Esophagus mucosa (tissue), 1 donor: ENCODE results near the gene MMRN2. TPM values are rescaled to one million over a fixed set of nuclear protein-coding genes. Genes with fewer than 3 reads are reported as not detected.
"Not testable (repeated sequence)": the region's sequence is repeated elsewhere in the genome, so short reads cannot be mapped to it uniquely, and the experiment has no call there.

Source experiments
- ATAC-seq: fragments of 200-7000 bp; cut with Tn5 transposase; one replicate; pipeline ENCODE4 v1.9.1; 2020
- total RNA-seq: library from RNA; stranded (reverse); gene quantifications from one replicate; pipeline ENCODE4 v1.2.4, GENCODE V29; 2023
- donor health status: DM: yes; HTN: yes; CAD: no.

The MMRN2 gene
- total RNA-seq, 1 donor from 2014 or later, result 9.0 TPM

DNA sequence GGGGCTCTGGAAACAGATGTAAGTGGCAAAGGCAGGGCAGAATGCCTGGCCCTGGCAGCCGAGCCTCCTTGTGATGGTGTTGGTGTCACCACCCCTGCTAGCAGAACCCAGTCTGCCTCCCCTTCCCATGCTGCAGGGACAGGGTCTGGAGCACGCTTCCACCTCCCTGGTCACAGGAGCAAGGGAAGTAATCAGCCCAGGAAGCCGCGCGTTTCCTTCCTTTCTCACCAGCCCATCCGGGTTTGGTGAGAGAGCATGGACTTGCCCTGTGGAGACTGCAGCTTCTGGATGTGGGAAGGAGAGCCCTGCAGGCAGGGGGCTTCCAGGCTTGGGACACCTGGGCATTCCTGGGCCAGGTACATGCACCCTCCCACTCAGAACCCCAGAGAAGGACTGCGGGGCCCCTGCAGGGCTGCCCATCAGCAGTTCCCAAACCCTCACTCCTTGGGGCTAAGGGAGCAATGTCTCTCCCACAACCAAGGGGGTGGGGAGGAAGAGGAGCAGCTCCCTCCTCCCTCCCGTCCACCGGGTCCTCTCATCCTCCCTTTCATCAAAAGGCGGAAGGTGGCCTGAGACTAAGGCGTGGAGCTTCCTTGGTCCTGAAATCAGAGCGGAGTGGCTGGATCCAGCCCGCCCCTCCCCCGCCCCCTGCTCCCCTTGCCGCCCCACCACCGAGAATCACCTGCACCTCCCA is 1.8 kb downstream of the MMRN2 start:
- no peak for ATAC-seq

GRCh38 chr10:86954681-86955500 is 2.5 kb downstream of the MMRN2 start:
- ATAC-seq, result no peak

DNA sequence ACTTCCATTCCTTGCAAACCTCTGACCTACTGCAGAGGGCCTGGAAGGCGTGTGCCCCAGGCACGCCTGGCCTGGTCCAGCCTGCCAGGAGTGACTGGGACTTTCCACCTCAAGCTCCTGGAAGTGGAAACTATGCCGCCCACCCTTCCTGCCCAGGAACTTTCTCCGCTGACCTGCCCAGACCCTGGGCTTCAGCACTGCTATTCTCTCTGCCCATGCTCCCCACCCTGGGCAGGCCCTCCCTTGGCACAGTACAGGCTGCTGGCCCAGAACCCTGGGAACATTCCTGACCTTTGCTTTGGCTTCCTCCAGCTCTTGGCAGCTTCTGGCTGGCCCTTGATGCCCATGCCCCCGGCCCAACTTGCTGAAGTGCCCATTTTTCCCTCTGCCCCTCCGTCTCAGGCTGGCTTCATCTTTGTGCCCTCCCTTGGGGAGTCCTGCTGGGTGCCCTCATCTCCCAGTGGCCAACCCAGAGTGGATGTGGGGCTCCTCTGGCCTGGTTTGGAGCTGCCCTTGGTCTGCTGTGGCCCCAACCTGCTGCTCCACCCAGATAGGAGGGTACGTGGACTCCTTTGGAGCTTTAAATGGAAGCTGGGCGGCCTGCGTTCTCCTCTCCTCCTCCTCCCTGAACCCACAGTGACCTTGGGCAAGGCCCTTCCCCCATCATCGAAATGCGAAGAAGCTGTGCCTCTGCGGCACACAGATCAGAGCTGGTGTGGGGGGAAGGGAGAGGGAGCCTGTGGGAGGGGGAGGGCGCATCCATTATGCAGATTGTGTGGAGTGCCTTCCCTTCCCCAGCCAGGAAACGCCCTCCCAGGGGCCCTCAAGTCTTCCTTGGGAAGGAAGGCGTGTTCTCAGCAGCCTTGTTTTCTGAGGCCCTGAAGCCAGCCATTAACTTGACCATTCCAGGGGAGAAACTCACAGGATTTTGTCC is 3.4 kb downstream of the MMRN2 start:
- peak; percentile 52 for ATAC-seq

DNA sequence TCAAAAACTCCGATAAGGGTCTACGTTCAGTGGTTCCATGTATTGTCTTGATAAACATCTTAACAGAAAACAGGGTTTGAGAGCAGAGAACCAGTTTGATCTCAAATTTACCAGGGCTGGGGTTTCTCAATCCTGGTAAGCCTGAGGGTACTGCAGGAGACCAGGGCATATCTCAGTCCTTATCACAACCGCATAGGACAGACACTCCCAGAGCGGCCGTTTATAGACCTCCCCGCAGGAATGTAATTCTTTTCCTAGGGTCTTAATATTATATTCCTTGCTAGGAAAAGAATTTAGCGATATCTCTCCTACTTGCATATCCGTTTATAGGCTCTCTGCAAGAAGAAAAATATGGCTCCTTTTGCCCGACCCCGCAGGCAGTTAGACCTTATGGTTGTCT is 4.7 kb downstream of the MMRN2 start:
- ATAC-seq, result not testable (repeated sequence)

DNA sequence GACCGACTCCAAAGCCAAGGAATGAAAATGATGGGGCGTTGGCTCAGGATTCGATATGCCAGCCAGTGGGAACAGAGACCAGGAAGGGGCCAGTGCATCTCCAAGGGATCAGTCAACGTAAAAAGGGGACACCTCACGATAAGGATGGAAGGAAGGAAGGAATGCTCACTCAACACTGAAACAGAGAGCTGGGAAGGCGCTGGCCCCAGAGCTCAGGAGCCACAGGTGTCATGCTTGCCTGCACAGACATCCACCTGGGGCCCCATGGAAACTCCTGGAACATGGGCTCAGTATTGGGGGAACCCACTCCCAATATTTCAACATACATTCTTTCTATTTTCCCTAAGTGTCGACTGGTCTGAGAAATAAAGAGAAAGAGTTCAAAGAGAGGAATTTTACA is 5.3 kb downstream of the MMRN2 start:
- ATAC-seq, result no peak

DNA sequence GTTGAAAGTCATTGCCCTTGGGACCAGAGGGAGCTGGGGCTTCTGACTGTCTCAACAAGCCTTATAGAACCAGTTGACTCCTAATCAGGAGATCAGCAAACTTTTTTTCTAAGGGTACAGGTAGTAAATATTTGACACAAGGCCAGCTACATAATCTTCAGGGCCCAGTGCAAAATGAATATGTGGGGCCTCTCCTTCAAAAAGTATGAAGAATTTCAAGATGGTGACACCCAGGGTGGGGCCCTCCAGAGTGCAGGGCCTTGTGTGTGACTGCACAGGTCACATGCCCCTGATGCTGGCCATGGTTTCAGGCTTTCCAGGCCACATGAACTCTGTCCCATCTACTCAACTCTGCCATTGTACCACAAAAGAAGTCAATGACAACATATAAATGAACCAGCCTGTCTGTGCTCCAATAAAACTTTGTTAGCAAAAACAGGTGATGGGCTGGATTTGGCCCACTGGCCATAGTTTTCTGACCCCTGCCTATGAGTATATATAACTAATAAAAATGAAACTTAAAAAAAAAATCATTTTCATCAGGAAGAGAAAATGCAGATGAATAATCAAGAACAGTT is 6.1 kb downstream of the MMRN2 start:
- ATAC-seq, result peak; percentile 78

- peak; percentile 37 for ATAC-seq
These were observed 7.1 kb downstream of the MMRN2 start for GRCh38 chr10:86950349-86950748.

- ATAC-seq, result not testable (repeated sequence)
These were observed 9.6 kb downstream of the MMRN2 start for GRCh38 chr10:86947806-86948205.

DNA sequence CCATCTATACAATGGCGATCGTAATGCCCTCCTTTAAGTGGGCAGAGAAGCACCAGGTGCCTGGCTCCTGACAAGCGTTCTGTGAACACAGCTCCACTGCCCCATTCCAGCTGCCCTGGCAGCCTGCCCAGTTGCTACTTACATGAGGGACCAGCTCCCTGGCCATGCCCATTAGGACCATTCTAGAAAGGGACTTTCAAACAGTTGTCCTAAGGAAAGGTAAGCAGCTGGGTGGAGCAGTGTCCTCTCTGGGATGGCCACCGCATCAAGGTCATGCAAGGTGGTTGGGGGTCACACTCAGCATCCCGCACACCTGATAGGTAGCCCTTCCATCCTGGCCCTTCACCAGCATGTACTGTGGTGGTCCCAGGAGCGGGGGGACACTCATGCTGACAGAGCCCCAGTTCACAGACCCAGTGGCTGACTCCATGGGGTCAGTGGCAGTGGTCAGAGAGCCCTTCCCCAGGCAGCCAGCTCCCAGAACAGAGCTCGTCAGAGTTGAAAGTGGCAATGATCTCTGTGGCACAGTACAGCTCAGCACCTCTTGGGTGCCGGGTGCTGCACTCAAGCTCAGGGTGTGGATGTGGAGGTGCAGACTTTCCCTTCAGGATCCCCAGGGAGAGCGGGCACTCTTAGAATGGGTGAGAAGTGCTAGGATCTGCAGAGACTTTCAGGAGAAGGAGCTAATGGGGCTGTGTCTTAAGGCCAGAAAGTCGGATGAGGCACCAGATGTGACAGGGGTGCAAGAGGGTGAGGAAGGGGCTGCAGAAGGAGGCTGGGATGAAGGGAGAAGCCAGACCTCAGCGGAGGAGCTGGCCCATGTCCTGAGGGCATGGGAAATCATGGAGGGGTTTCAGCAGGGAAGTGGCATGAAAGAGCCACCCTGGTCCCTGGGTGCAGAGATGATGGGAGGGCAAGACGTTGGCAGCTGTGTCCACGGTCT is 10.9 kb downstream of the MMRN2 start:
- ATAC-seq, result no peak

DNA sequence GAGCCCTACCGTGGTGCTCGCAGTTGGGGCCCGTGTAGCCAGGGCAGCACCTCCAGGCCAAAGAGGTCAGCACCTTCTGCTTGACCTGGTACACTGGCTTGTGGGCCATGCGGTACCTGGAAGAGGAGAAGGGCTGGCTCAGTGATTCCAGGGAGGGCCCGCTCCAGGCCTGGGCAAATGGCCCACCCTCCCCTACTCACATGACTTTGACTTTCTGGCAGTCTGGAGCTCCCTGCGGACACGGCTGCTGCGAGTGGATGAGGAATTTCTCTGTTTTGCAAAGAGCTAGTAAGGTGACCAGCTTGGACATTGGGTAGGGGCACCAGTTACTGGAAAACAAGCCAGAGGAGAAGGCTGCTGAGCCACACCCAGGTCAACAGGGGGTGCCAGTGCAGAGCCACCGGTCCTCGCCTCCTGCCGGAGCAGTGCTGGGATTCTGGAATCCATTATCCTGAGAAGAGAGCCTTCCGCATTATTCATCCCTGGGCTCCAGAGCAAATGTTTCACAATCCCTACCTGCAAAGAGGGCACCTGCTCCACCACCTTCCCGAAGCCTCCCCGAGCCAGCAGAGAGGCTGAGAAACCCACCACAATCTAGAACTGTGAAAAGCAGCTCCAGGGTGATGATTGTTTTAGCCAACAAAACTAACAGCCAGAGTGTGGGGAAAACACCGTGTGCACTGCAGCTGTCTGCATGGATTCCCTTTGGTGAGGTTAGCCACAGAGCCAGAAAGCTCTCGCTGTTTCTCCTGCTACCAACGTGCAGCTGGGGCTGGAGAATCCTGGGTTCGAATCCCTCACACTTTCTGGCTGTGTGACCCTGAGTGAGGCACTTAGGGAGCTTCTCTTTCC is 11.8 kb downstream of the MMRN2 start:
- ATAC-seq, result no peak

DNA sequence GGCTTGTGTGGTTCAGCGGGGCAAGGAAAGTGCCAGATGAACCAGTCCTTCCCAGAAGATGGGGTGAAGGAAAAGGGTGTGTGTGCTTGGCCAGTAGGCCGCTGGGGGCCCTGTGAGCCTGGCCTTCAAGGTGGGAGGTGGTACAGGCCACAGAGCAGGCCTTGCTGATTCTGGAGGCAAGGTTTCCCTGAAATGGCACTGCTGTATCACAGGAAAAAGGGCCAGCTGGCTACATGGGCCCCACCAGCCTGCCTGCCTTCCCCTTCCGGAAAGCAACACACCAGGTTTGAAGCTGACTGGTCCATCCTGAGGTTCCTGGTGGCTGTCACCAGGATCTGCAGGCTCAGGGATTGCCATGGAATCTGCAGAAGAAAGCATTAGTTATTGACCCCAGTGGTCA is 12.5 kb downstream of the MMRN2 start:
- no peak for ATAC-seq

- ATAC-seq, result peak; percentile 55
These were observed 12.9 kb downstream of the MMRN2 start for GRCh38 chr10:86944471-86944870.

DNA sequence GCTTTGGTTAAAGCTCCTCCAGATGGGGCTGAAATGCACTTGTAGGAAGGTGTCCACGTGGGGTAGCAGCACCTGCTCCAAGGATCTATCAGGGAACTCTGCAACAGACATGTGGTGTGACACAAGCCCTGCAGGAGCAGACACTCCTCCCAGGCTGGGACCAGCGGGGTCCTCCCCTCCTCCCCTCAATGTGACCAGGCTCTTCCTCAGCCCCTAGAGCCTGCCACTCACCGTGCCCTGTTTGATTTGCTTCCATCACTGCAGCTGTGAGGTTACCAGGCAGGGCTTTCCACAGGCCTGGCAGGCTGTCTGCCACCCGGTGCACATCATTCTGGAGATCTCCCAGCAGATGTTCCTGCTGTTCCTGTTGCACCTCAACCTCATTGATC is 13.4 kb downstream of the MMRN2 start:
- ATAC-seq, result no peak

DNA sequence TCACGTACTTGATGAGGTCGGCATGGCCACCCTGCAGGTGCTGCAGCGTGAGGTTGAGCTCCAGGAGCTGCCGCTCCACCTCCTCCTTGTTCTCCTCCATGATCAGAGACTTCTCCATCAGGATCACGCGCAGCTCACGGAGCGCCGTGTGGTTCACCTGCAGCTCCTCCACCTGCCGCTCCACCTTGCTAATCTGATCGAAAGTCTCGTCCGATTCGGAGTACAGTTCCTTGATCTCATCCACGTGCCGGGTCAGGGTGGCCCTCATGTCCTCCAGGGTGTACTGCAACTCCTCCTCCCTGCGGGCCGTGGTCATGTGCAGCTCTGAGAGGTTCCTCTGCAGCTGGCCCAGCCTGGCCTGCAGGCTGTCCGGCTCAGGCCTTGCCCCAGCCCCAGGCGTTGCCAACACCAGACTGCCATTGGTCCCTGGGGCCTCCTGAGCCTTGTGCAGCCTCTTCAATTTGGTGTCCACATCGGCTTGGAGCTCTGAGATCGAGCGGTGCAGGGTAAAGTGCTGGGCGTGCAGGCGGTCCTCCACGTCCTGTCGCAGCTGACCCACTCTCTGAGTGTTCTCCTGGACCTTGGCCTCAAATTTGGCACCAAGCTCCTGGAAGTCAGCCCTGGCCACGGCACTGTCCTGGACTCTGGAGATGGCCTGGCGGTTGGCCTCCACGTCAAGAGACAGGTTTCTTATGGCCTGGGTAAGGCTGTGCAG is 13.9 kb downstream of the MMRN2 start:
- ATAC-seq, result no peak

DNA sequence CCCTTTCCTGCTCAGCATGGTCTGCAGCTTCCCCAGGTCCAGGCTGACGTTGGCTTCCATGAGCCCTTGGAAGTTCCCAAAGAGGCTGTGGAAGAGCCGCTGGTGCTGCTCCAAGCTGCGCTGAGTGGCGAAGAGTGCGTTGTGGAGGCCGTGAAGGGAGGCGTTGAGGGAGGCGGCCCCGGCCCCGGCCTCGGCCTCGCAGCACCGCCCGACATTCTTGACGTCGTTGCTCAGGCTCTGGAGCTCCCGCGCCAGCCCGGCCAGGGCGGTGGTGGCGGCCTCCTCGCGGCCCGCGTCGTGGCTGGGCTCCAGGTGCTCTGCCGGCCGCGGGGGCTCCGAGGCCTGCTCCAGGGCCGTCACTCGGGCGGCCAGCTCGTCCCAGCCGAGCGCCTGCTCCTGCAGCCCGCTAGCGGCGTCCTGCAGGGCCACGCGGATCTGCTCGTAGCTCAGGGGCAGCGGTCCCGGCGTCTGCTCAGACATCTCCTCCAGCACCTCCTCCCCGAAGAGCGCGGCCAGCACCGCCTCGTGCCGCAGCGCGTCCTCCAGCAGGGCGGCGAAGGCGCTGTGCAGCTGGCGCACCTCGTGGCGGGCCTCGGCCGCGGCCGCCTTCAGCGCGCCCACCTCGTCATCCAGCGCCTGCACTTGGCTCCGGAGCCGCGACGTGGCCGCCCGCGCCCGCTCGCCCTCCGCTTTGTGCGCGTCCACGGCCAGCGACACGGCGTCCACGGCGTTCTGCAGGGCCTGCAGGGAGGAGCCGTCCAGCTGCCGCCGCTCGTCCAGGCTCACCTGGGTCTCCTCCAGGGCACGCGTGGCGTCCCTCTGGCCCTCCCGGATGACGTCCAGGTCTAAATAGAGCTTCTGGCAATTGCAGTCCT is 14.7 kb downstream of the MMRN2 start:
- ATAC-seq, result no peak

- ATAC-seq, result no peak
These were observed 15.4 kb downstream of the MMRN2 start for GRCh38 chr10:86941991-86942421.

- no peak for ATAC-seq
These were observed 16.0 kb downstream of the MMRN2 start for GRCh38 chr10:86941426-86941825.

GRCh38 chr10:86940677-86941076 is 16.7 kb downstream of the MMRN2 start:
- no peak for ATAC-seq

GRCh38 chr10:86940076-86940475 is 17.3 kb downstream of the MMRN2 start:
- not testable (repeated sequence) for ATAC-seq
